GM18873 (cell line): Measurements from ENCODE around the gene ATP11B.
"Not testable (repeated sequence)": the region's sequence is repeated elsewhere in the genome, so short reads cannot be mapped to it uniquely, and the experiment has no call there.

Experiments used
- ATAC-seq: cut with Tn5 transposase; IDR thresholded peaks from one replicate; pipeline ENCODE4 v1.9.1; 2021; ENCODE audit warnings: mild to moderate bottlenecking, moderate library complexity, moderate number of reproducible peaks; ENCODE audit not compliant: unreplicated experiment, low FRiP score

Gene ATP11B

DNA sequence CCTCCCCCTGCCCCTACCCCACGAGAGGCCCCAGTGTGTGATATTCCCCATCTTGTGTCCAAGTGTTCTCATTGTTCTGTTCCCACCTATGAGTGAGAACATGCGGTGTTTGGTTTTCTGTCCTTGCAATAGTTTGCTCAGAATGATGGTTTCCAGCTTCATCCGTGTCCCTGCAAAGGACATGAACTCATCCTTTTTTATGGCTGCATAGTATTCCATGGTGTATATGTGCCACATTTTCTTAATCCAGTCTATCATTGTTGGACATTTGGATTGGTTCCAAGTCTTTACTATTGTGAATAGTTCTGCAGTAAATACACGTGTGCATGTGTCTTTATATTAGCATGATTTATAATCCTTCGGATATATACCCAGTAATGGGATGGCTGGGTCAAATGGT lies 29.0 kb downstream of the ATP11B start:
- not testable (repeated sequence) for ATAC-seq

GRCh38 chr3:182824957-182825356 lies 31.7 kb downstream of the ATP11B start:
- no peak for ATAC-seq

- no peak for ATAC-seq
These were observed 36.6 kb downstream of the ATP11B start for GRCh38 chr3:182829761-182830405.

- ATAC-seq = no peak
These were observed 44.7 kb downstream of the ATP11B start for GRCh38 chr3:182837855-182838454.

GRCh38 chr3:182843478-182843877 lies 50.2 kb downstream of the ATP11B start:
- no peak for ATAC-seq

DNA sequence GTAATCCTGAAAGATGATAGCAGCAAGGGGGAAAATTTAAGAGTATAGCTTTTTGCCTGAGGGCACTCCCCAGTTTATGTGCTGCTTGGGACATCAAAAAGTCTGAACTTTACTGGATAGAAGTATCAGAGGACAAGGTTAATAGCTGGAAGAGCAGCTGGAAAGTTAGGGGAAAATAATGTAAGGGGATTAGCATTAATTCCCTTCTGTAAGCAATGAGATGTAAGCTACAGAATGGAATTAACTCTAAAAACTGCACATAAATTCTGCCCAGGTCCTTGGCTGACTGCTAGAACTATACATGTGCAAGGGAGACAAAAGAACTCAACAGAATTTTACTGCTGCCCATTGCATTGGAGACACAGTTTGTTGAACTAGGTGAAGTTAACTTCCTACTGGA lies 55.6 kb downstream of the ATP11B start:
- no peak for ATAC-seq

DNA sequence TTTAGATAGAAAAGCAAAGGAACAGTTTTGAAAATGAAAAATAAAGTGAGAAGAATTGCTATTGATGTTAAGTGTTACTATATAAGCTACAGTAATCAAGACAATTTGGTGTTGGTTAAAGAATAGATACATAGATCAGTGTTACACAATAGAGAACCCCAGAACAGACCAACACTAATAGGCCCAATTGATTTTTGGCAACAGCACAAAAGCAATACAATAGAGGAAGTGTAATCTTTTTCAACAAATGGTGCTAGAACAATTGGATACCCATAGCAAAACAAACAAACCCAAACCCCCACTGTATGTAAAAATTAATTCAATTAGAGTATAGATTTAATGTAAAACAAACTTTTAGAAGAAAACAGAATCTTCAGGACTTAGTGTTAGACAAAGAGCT lies 61.8 kb downstream of the ATP11B start:
- no peak for ATAC-seq

- ATAC-seq = no peak
These were observed 68.0 kb downstream of the ATP11B start for GRCh38 chr3:182861348-182861747.

DNA sequence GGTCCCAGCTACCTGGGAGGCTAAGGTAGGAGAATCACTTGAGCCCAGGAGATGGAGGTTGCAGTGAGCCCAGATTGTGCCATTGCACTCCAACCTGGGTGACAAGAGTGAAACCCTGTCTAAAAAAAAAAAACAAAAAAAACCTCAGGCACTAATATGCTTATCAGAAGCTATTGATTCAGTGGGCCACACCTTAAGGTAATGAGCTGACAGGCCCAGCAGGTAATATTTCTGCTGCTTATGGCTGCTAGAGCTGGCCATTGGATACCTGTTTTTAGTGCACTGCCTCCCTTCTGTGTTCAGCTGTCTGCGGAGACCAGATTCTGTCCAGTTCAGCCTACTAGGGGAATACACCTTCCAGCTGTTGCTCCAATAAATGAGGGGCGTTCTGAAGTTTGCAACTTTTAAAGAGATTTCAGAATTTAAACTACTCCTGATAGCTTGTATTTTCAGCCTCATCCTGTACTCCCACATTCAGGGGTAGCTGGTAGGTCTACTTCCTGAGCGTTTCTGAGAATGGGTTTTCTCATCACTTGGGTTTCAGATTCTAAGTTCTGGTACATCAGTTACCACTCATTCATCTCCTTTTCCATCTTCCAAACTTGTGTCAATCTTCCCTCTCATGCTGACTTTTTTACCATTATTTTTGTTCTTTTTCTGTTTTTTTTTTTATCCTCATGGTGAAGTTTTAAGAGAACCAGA lies 69.0 kb downstream of the ATP11B start:
- ATAC-seq = no peak

DNA sequence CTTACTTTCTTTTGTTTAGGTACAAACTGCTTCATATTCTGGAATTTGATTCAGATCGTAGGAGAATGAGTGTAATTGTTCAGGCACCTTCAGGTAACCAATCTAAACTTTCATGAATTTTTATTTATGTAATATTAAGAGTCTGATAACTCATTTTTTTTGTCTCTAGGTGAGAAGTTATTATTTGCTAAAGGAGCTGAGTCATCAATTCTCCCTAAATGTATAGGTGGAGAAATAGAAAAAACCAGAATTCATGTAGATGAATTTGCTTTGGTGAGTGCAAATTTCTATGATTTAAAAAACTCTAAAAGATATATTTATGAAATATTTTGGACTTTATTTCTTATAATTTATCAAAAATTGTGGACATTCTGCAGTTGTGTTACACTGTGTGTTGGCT lies 75.8 kb downstream of the ATP11B start:
- ATAC-seq = no peak

GRCh38 chr3:182870917-182871316 lies 77.6 kb downstream of the ATP11B start:
- ATAC-seq = not testable (repeated sequence)

DNA sequence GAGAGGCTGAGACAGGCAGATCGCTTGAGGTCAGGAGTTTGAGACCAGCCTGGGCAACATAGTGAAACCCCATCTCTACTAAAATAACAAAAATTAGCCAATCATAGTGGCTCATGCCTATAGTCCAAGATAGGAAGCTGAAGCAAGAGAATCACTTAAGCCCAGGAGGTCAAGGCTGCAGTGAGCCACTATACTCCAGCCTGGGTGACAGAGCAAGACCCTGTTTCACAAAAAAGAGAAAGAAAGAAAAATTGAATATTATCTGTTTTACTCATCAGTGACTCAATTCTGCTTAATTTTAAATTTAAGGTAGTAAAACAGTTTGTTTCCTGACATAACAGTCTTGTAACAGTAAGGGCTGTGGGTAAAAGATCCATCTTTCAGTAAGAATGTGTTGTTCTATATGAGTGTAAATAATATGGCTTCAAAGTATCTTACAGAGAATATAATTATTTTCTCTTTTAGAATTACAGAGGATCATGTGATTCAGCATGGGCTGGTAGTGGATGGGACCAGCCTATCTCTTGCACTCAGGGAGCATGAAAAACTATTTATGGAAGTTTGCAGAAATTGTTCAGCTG lies 85.8 kb downstream of the ATP11B start:
- no peak for ATAC-seq

DNA sequence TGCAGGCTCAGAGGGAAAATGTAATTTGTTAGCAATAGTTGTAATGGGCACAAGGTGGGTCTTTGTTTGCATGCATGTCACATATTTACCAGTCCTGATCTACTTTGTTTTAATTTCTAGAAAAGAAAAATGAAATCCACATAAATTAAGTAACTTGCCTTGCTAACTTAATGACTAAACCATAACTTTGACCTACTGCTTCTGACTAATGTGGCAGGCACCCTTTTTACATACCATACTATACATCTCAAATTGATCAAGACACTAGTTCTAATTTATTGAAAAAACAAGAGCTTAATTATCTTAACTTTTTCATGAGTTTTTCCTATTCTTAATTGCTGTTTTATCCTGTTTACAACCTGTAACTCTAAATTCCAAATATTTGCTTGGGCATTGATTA lies 93.2 kb downstream of the ATP11B start:
- ATAC-seq = no peak

DNA sequence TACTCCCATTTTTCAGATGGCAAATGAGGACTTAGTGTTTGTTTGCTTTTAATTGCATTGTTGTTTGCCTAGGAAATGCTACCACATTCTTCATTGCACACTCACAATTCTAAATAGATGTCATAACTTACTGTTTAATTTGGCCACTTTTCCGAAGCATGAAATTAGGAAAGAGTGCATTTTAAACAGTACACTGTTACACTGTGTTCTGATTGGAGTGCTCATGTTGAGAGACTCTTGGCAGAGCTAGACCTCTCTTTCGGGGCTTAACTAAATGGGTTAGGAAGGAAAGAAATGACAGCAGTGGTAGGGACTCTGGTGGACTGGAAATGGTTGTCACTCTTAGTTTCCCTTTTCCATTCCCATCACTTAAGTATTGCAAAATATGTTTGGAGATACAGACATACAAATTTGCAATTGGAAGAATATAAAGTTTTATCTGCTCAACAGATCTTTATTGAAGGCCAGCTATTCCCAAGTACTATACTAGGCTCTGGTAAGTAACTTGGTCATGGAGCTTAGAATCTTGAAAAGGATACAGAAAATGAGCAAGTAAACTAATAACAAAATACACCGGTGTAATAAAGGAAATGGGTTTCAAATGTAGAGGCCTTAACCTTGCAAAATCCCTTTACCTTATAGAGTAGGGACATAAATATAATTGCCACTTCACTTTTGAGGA lies 96.8 kb downstream of the ATP11B start:
- ATAC-seq = no peak

DNA sequence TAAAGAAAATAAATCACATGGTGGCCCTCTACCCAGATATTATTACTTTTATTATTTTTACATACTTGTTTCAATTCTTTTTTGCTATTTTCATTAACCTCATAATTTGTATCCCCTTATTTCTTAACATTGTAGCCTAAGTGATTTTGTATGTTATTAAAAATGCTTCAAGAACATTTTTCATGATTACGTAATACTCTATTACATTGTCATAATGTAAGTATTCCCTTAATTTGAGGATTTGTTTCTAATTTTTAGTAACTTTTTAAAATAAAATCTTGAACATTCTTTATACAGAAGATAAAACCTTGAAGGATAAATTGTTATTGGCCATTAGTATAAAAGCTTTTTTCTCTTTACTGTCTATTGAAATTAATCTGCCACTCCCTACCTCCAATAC lies 98.1 kb downstream of the ATP11B start:
- no peak for ATAC-seq

DNA sequence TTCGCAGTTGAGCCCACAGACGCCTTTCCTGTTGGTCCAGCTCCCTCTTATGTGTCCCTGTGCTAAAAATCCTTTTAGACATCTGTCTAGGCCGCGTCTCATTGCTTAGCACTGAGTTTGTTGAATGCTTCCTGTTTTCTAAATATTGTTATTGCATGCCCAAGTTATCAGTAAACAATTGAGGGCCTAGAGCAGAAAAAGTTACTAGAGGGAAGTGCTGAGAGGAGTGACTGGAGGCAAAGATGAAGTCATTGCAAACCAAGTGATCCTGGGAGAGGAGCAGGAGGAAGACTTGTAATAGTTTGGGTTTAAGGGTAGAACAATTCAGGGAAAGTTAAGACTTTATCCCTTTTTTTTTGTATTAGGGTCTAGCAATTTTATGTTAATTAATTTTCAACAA lies 98.9 kb downstream of the ATP11B start:
- ATAC-seq = no peak

- ATAC-seq = no peak
These were observed 102.3 kb downstream of the ATP11B start for GRCh38 chr3:182895513-182896112.

- no peak for ATAC-seq
These were observed 103.2 kb downstream of the ATP11B start for GRCh38 chr3:182896553-182896952.

GRCh38 chr3:182902236-182902635 lies 108.9 kb downstream of the ATP11B start:
- no peak for ATAC-seq

- no peak for ATAC-seq
These were observed 110.9 kb downstream of the ATP11B start for GRCh38 chr3:182904164-182904563.

DNA sequence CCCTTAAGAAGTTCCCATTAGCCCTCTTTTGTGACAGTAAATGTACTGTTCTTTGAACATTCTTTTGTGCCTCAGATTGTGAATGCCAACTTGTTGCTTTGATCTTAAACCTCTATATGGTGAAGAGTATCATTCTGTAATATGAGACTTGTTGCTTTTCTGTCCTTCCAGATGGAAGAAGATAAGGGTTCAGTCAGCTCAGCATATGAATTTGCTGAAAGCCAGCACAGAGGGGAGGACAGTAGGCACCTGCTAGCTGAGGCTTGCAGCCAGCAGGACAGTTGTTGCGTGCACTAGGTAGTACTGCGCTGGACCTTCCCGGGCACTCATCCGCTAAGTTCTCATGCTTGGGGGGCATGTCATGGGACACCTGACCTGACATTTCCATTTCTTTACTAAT lies 112.3 kb downstream of the ATP11B start:
- ATAC-seq = no peak
